HepG2 (cell line): ENCODE measurements around the gene SFT2D1. TPM values are rescaled to one million over a fixed set of nuclear protein-coding genes. Genes with fewer than 3 reads are reported as not detected.

Experiments used
- AGO1 ChIP-seq: fragments of 200-400 bp; formaldehyde crosslinking; IDR thresholded peaks from 2 replicates; pipeline ENCODE4 v1.6.1; 2017; ENCODE audit warnings: mild to moderate bottlenecking, low read depth, low read length, moderate library complexity; ENCODE audit not compliant: poor library complexity, severe bottlenecking
- MIER2 ChIP-seq: IDR thresholded peaks from 2 replicates; pipeline ENCODE4 v1.6.1; 2016; ENCODE audit warnings: missing biosample characterization, missing genetic modification reagents
- SAFB2 ChIP-seq: sonication (generic); formaldehyde crosslinking; IDR thresholded peaks from 2 replicates; pipeline ENCODE4 v1.5.1; 2020; ENCODE audit warnings: missing genetic modification reagents, low read depth, mild to moderate bottlenecking, borderline replicate concordance
- SIN3A ChIP-seq: IDR thresholded peaks from 2 replicates; pipeline ENCODE4 v1.6.1; 2011; ENCODE audit warnings: low read depth, mild to moderate bottlenecking, control low read depth, low read length, borderline replicate concordance
- ZNF343 ChIP-seq: sonication (generic); formaldehyde crosslinking; IDR thresholded peaks from 2 replicates; pipeline ENCODE4 v1.4.0; 2020; ENCODE audit warnings: mild to moderate bottlenecking, missing genetic modification reagents
- ZNF570 ChIP-seq: sonication (generic); formaldehyde crosslinking; IDR thresholded peaks from 2 replicates; pipeline ENCODE4 v1.4.0; 2020; ENCODE audit warnings: mild to moderate bottlenecking, missing genetic modification reagents, borderline replicate concordance
- ZNF572 ChIP-seq: sonication (generic); formaldehyde crosslinking; IDR thresholded peaks from 2 replicates; pipeline ENCODE4 v1.5.1; 2020; ENCODE audit warnings: mild to moderate bottlenecking, missing genetic modification reagents
- ZNF589 ChIP-seq: sonication (generic); formaldehyde crosslinking; conservative IDR thresholded peaks from 2 replicates; pipeline ENCODE4 v1.8.0; 2022; ENCODE audit warnings: mild to moderate bottlenecking, moderate library complexity, missing genetic modification reagents
- polyA plus RNA-seq, 8 experiments: library from polyadenylated mRNA; depleted of rRNA in 3 of 8; stranded (reverse) in 7 of 8; unstranded in 1 of 8; fragments of >200 nt; fragmentation: Illumina TruSeq in 4 of 8; extraction: Trizol in 4 of 8; gene quantifications; 2 replicates each; pipeline versions ENCODE4 v1.2.1 to v1.2.3, GENCODE V29; 2011 to 2016; ENCODE audit warnings: low read depth in 4 of 8, missing spikeins in 1 of 8, mixed read lengths in 1 of 8; ENCODE audit not compliant: insufficient read depth in 1 of 8
- total RNA-seq, 5 experiments: library from RNA; depleted of rRNA; stranded (reverse); fragments of >200 nt; fragmentation: Illumina TruSeq; extraction: Trizol; gene quantifications; 2 replicates each; pipeline ENCODE4 v1.2.3, GENCODE V29; 2016; ENCODE audit warnings: low read depth in 1 of 5
- TF ChIP-seq, protein P1 (sequence below): sonication (generic); formaldehyde crosslinking; IDR thresholded peaks from 2 replicates; pipeline ENCODE4 v1.5.0; 2020; ENCODE audit warnings: mild to moderate bottlenecking, missing genetic modification reagents, borderline replicate concordance
- TF ChIP-seq, protein P2 (sequence below): IDR thresholded peaks from 2 replicates; pipeline ENCODE4 v1.4.0; 2020; ENCODE audit warnings: mild to moderate bottlenecking, missing genetic modification reagents
- TF ChIP-seq, protein P3 (sequence below): sonication (generic); formaldehyde crosslinking; IDR thresholded peaks from 2 replicates; pipeline ENCODE4 v1.9.0; 2022; ENCODE audit warnings: low read depth, missing genetic modification reagents
- TF ChIP-seq, protein P4 (sequence below): sonication (generic); formaldehyde crosslinking; IDR thresholded peaks from 2 replicates; pipeline ENCODE4 v1.4.0; 2020; ENCODE audit warnings: missing genetic modification reagents

Gene SFT2D1
- total and polyA plus RNA-seq, 2 of the 13 experiments (the other 11 are each of a cell fraction or from before 2014, with no cell fraction given) = 115 to 147 TPM

DNA sequence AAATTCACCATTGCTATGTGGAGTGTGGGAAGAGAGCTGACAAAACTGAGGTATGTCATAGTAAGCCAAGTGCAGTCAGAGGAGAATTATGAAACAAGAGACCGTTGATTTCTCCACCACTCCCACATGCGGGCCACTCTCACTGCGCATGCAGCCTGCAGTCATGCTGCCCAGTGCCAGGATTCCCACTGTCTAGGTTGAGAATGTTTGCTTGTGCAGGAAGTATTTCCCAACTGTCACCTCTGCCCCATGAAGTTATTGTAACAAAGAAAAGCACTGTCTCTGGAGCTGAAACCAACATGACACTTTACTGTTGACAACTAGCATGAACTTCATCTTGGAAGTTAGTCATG, 18.7 kb upstream of the SFT2D1 start (continued):
- TF ChIP-seq, protein P1, sequence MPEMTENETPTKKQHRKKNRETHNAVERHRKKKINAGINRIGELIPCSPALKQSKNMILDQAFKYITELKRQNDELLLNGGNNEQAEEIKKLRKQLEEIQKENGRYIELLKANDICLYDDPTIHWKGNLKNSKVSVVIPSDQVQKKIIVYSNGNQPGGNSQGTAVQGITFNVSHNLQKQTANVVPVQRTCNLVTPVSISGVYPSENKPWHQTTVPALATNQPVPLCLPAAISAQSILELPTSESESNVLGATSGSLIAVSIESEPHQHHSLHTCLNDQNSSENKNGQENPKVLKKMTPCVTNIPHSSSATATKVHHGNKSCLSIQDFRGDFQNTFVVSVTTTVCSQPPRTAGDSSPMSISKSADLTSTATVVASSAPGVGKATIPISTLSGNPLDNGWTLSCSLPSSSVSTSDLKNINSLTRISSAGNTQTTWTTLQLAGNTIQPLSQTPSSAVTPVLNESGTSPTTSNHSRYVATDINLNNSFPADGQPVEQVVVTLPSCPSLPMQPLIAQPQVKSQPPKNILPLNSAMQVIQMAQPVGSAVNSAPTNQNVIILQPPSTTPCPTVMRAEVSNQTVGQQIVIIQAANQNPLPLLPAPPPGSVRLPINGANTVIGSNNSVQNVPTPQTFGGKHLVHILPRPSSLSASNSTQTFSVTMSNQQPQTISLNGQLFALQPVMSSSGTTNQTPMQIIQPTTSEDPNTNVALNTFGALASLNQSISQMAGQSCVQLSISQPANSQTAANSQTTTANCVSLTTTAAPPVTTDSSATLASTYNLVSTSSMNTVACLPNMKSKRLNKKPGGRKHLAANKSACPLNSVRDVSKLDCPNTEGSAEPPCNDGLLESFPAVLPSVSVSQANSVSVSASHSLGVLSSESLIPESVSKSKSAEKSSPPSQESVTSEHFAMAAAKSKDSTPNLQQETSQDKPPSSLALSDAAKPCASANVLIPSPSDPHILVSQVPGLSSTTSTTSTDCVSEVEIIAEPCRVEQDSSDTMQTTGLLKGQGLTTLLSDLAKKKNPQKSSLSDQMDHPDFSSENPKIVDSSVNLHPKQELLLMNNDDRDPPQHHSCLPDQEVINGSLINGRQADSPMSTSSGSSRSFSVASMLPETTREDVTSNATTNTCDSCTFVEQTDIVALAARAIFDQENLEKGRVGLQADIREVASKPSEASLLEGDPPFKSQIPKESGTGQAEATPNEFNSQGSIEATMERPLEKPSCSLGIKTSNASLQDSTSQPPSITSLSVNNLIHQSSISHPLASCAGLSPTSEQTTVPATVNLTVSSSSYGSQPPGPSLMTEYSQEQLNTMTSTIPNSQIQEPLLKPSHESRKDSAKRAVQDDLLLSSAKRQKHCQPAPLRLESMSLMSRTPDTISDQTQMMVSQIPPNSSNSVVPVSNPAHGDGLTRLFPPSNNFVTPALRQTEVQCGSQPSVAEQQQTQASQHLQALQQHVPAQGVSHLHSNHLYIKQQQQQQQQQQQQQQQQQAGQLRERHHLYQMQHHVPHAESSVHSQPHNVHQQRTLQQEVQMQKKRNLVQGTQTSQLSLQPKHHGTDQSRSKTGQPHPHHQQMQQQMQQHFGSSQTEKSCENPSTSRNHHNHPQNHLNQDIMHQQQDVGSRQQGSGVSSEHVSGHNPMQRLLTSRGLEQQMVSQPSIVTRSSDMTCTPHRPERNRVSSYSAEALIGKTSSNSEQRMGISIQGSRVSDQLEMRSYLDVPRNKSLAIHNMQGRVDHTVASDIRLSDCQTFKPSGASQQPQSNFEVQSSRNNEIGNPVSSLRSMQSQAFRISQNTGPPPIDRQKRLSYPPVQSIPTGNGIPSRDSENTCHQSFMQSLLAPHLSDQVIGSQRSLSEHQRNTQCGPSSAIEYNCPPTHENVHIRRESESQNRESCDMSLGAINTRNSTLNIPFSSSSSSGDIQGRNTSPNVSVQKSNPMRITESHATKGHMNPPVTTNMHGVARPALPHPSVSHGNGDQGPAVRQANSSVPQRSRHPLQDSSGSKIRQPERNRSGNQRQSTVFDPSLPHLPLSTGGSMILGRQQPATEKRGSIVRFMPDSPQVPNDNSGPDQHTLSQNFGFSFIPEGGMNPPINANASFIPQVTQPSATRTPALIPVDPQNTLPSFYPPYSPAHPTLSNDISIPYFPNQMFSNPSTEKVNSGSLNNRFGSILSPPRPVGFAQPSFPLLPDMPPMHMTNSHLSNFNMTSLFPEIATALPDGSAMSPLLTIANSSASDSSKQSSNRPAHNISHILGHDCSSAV = no peak
- TF ChIP-seq ZNF570 = no peak
- TF ChIP-seq ZNF343 (CRISPR knock-in tag) = no peak
- TF ChIP-seq, protein P2, sequence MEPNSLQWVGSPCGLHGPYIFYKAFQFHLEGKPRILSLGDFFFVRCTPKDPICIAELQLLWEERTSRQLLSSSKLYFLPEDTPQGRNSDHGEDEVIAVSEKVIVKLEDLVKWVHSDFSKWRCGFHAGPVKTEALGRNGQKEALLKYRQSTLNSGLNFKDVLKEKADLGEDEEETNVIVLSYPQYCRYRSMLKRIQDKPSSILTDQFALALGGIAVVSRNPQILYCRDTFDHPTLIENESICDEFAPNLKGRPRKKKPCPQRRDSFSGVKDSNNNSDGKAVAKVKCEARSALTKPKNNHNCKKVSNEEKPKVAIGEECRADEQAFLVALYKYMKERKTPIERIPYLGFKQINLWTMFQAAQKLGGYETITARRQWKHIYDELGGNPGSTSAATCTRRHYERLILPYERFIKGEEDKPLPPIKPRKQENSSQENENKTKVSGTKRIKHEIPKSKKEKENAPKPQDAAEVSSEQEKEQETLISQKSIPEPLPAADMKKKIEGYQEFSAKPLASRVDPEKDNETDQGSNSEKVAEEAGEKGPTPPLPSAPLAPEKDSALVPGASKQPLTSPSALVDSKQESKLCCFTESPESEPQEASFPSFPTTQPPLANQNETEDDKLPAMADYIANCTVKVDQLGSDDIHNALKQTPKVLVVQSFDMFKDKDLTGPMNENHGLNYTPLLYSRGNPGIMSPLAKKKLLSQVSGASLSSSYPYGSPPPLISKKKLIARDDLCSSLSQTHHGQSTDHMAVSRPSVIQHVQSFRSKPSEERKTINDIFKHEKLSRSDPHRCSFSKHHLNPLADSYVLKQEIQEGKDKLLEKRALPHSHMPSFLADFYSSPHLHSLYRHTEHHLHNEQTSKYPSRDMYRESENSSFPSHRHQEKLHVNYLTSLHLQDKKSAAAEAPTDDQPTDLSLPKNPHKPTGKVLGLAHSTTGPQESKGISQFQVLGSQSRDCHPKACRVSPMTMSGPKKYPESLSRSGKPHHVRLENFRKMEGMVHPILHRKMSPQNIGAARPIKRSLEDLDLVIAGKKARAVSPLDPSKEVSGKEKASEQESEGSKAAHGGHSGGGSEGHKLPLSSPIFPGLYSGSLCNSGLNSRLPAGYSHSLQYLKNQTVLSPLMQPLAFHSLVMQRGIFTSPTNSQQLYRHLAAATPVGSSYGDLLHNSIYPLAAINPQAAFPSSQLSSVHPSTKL (CRISPR knock-in tag) = peak; percentile 99
- peak; percentile 82; the same call in 1 of the 2 replicates for TF ChIP-seq SAFB2 (CRISPR knock-in tag)
- peak; percentile 90 for TF ChIP-seq MIER2
- TF ChIP-seq, protein P3, sequence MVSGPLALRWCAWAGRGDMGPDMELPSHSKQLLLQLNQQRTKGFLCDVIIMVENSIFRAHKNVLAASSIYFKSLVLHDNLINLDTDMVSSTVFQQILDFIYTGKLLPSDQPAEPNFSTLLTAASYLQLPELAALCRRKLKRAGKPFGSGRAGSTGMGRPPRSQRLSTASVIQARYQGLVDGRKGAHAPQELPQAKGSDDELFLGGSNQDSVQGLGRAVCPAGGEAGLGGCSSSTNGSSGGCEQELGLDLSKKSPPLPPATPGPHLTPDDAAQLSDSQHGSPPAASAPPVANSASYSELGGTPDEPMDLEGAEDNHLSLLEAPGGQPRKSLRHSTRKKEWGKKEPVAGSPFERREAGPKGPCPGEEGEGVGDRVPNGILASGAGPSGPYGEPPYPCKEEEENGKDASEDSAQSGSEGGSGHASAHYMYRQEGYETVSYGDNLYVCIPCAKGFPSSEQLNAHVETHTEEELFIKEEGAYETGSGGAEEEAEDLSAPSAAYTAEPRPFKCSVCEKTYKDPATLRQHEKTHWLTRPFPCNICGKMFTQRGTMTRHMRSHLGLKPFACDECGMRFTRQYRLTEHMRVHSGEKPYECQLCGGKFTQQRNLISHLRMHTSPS (CRISPR knock-in tag) = peak; percentile 90
- TF ChIP-seq, protein P4, sequence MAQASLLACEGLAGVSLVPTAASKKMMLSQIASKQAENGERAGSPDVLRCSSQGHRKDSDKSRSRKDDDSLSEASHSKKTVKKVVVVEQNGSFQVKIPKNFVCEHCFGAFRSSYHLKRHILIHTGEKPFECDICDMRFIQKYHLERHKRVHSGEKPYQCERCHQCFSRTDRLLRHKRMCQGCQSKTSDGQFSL (CRISPR knock-in tag) = peak; percentile 69; the same call in 1 of the 2 replicates
- no peak for TF ChIP-seq ZNF572 (CRISPR knock-in tag)
- no peak for TF ChIP-seq AGO1
- peak; percentile 85; the same call in 1 of the 2 replicates for TF ChIP-seq SIN3A
- peak; percentile 98 for TF ChIP-seq ZNF589 (CRISPR knock-in tag)
